PC-9 (cell line): ENCODE measurements around the gene MAB21L4. TPM values are rescaled to one million over a fixed set of nuclear protein-coding genes. Genes with fewer than 3 reads are reported as not detected.

Source experiments
- BruUV-seq: library from RNA; stranded (reverse); fragments of 400-500 nt; replicated peaks from 2 replicates; lab custom pipeline; 2021; lab: Mats Ljungman, UMichigan
- CTCF ChIA-PET: fragments of 300-600 bp; sonication (Branson Sonifier 250); formaldehyde crosslinking; loops from one replicate; lab custom pipeline; 2022; ENCODE audit warnings: antibody characterized with exemption; lab: Charles Lee
- POLR2A ChIA-PET: fragments of 300-600 bp; sonication (Branson Sonifier 250); formaldehyde crosslinking; loops from one replicate; lab custom pipeline; 2022; ENCODE audit warnings: antibody characterized with exemption; ENCODE audit not compliant: unreplicated experiment; lab: Charles Lee
- DNase-seq, 2 experiments: peaks; one replicate each; pipeline versions ENCODE4 v3.0.0 to v3.0.0-alpha.2; 2015 to 2022; ENCODE audit warnings: mixed read lengths in 1 of 2
- H2AFZ ChIP-seq: fragments of 200-600 bp; sonication (generic); 2 replicates; pipeline ENCODE4 v1.8.1; 2017; ENCODE audit warnings: antibody characterized with exemption
- H3F3A ChIP-seq: fragments of 200-600 bp; sonication (generic); 2 replicates; pipeline ENCODE4 v1.8.1; 2017; ENCODE audit warnings: antibody characterized with exemption, mild to moderate bottlenecking, low read depth; ENCODE audit not compliant: insufficient read depth
- H3K27ac ChIP-seq: fragments of 200-600 bp; sonication (generic); 2 replicates; pipeline ENCODE4 v1.6.1; 2016; ENCODE audit warnings: mixed run types
- H3K27me3 ChIP-seq: fragments of 200-600 bp; sonication (generic); 2 replicates; pipeline ENCODE4 v1.6.1; 2016; ENCODE audit warnings: low read depth, mixed run types; ENCODE audit not compliant: insufficient read depth
- H3K36me3 ChIP-seq: fragments of 200-600 bp; sonication (generic); 2 replicates; pipeline ENCODE4 v1.6.1; 2016; ENCODE audit warnings: low read depth, mixed run types
- H3K4me1 ChIP-seq: fragments of 200-600 bp; sonication (generic); replicated peaks from 2 replicates; pipeline ENCODE4 v1.6.1; 2016; ENCODE audit warnings: mixed run types; ENCODE audit not compliant: insufficient read depth
- H3K4me2 ChIP-seq: fragments of 200-600 bp; sonication (generic); 2 replicates; pipeline ENCODE4 v1.6.1; 2017; ENCODE audit warnings: mixed run types
- H3K4me3 ChIP-seq: fragments of 200-600 bp; sonication (generic); 2 replicates; pipeline ENCODE4 v1.6.1; 2016; ENCODE audit warnings: mixed run types
- H3K79me2 ChIP-seq: fragments of 200-600 bp; sonication (generic); 2 replicates; pipeline ENCODE4 v1.6.1; 2017; ENCODE audit warnings: low read depth, mixed run types
- H3K9me2 ChIP-seq: fragments of 200-600 bp; sonication (generic); 2 replicates; pipeline ENCODE4 v1.8.1; 2017; ENCODE audit warnings: mild to moderate bottlenecking; ENCODE audit not compliant: insufficient read depth
- H3K9me3 ChIP-seq: fragments of 200-600 bp; sonication (generic); 2 replicates; pipeline ENCODE4 v1.8.1; 2016; ENCODE audit warnings: low read depth; ENCODE audit not compliant: insufficient read depth
- H4K20me1 ChIP-seq: fragments of 200-600 bp; sonication (generic); 2 replicates; pipeline ENCODE4 v1.8.1; 2017; ENCODE audit not compliant: insufficient read depth
- CTCF ChIP-seq: fragments of 200-600 bp; sonication (generic); conservative IDR thresholded peaks from 2 replicates; pipeline ENCODE4 v1.6.1; 2017; ENCODE audit warnings: mixed run types, antibody characterized with exemption, mild to moderate bottlenecking, moderate library complexity
- EZH2 ChIP-seq: fragments of 200-600 bp; sonication (generic); IDR thresholded peaks from 2 replicates; pipeline ENCODE4 v1.8.0; 2017; ENCODE audit warnings: antibody characterized with exemption, low read depth
- intact Hi-C: fragments of 100-400 bp; cut with micrococcal nuclease; formaldehyde crosslinking; loops from one replicate; pipeline ENCODE4 v1.10.0; 2022; ENCODE audit not compliant: unreplicated experiment
- total RNA-seq: library from RNA; stranded (reverse); gene quantifications from 2 replicates; pipeline ENCODE4 v1.2.3, GENCODE V29; 2021

Gene MAB21L4
- total RNA-seq, 1 experiment from 2014 or later = 68.8 TPM

GRCh38 chr2:240932724-240933047, 36.7 kb upstream of the MAB21L4 start:
- intact Hi-C loops = no loop called here
- no peaks in the 10 kb centered on the region for H3F3A ChIP-seq
- H3K9me2 ChIP-seq = no peaks in the 10 kb centered on the region
- no peaks in the 10 kb centered on the region for H3K4me1 ChIP-seq
- ChIA-PET POLR2A (no interaction called here), CTCF (interaction anchor here (0.6 kb wide), 1 partner anchor 51 kb away, joined by 3 read pairs; no protein-coding TSS in a partner anchor)
- no TSS peak for BruUV-seq
- no peak overlapping the region for H3K4me2 ChIP-seq
- no peaks in the 10 kb centered on the region for H3K36me3 ChIP-seq
- no peak overlapping the region for H2AFZ ChIP-seq
- no peak overlapping the region for H3K27ac ChIP-seq
- no peak for TF ChIP-seq CTCF
- TF ChIP-seq EZH2 = no peak
- H3K4me3 ChIP-seq = no peak overlapping the region
- no peaks in the 10 kb centered on the region for H4K20me1 ChIP-seq
- H3K79me2 ChIP-seq = no peaks in the 10 kb centered on the region
- no peak for DNase-seq
- H3K27me3 ChIP-seq = peaks cover 76% of the 10 kb centered on the region
- H3K9me3 ChIP-seq = no peaks in the 10 kb centered on the region; the same call in 1 of the 2 replicates

GRCh38 chr2:240932001-240932723, 36.2 kb upstream of the MAB21L4 start:
- Histone ChIP-seq H3K9me2 (no peaks in the 10 kb centered on the region), H3K4me1 (no peaks in the 10 kb centered on the region), H3K79me2 (no peaks in the 10 kb centered on the region), H3K9me3 (no peaks in the 10 kb centered on the region), H3F3A (peaks cover 2% of the 10 kb centered on the region; the same call in 1 of the 2 replicates), H3K36me3 (no peaks in the 10 kb centered on the region), H3K27ac (no peak overlapping the region), H3K4me2 (no peak overlapping the region), H2AFZ (no peak overlapping the region), H3K4me3 (no peak overlapping the region), H3K27me3 (peaks cover 74% of the 10 kb centered on the region), H4K20me1 (no peaks in the 10 kb centered on the region)
- intact Hi-C loops = no loop called here
- DNase-seq = no peak
- ChIA-PET POLR2A (no interaction called here), CTCF (interaction anchor here (0.6 kb wide), 1 partner anchor 51 kb away, joined by 3 read pairs; no protein-coding TSS in a partner anchor)
- no peak for TF ChIP-seq CTCF
- no peak for TF ChIP-seq EZH2
- BruUV-seq = no TSS peak

DNA sequence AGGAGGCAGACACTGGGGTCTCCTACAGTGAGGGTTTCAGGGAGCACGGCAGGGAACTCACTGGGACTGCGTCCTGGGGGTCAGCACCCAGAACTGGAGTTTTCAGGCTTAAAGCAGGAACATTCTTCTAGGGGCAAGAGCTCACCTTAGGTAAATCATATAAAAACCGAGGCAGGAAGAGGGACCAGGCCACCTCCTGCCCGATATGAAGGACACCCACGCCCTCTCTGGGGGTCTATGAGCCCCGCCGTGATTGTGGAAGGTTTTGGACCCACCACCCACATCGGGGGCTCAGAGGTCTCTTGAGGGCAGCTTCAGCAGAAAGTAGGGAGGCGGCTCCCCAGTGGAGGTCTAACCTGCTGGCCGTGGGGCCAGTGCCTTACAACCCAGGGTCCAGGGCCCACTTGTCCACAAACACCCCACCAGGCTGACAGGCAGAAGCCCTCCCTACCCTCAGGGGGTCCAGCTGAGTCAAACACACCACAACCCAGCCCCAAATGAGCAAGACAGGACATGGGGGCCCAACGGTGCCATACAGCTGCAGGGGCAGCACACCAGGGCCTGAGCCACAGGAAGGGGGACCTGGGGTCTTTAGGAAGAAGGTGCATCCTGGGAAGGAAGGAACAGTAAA, 35.5 kb upstream of the MAB21L4 start:
- ChIA-PET CTCF (no interaction called here), POLR2A (no interaction called here)
- no peak overlapping the region for H3K4me2 ChIP-seq
- no peak overlapping the region for H3K4me3 ChIP-seq
- H2AFZ ChIP-seq = no peak overlapping the region
- peaks cover 9% of the 10 kb centered on the region for H3F3A ChIP-seq
- H3K79me2 ChIP-seq = no peaks in the 10 kb centered on the region
- H3K9me2 ChIP-seq = no peaks in the 10 kb centered on the region
- intact Hi-C loops = no loop called here
- H3K9me3 ChIP-seq = no peaks in the 10 kb centered on the region
- H3K27ac ChIP-seq = no peak overlapping the region
- no peaks in the 10 kb centered on the region for H3K4me1 ChIP-seq
- H4K20me1 ChIP-seq = no peaks in the 10 kb centered on the region
- H3K36me3 ChIP-seq = no peaks in the 10 kb centered on the region
- DNase-seq = no peak
- no peak for TF ChIP-seq EZH2
- TF ChIP-seq CTCF = no peak
- no TSS peak for BruUV-seq
- peaks cover 68% of the 10 kb centered on the region for H3K27me3 ChIP-seq
